NCI-H748 (cell line): ENCODE measurements around the gene UIMC1.

ENCODE experiments used
- DNase-seq: peaks from one replicate; lab custom pipeline; 2025; ENCODE audit not compliant: unreplicated experiment; lab: John Stamatoyannopoulos, UW

UIMC1 gene

GRCh38 chr5:176886336-176887251 lies 120.0 kb downstream of the UIMC1 start:
- DNase-seq: no peak

- no peak for DNase-seq
These were observed 122.0 kb downstream of the UIMC1 start for GRCh38 chr5:176884571-176884890.

GRCh38 chr5:176883700-176884570 lies 122.6 kb downstream of the UIMC1 start:
- DNase-seq: peak; percentile 37

- no peak for DNase-seq
These were observed 124.0 kb downstream of the UIMC1 start for GRCh38 chr5:176882567-176882903.

- no peak for DNase-seq
These were observed 124.6 kb downstream of the UIMC1 start for GRCh38 chr5:176881816-176882566.

- no peak for DNase-seq
These were observed 125.4 kb downstream of the UIMC1 start for GRCh38 chr5:176881021-176881749.

- DNase-seq: no peak
These were observed 126.1 kb downstream of the UIMC1 start for GRCh38 chr5:176880366-176881020.

- DNase-seq: no peak
These were observed 126.8 kb downstream of the UIMC1 start for GRCh38 chr5:176879663-176880361.

GRCh38 chr5:176878906-176879662 lies 127.5 kb downstream of the UIMC1 start:
- DNase-seq: no peak

- no peak for DNase-seq
These were observed 128.1 kb downstream of the UIMC1 start for GRCh38 chr5:176878463-176878862.

GRCh38 chr5:176877793-176878331 lies 128.7 kb downstream of the UIMC1 start:
- peak; percentile 47 for DNase-seq

GRCh38 chr5:176876506-176877431 lies 129.8 kb downstream of the UIMC1 start:
- no peak for DNase-seq

- no peak for DNase-seq
These were observed 130.6 kb downstream of the UIMC1 start for GRCh38 chr5:176875783-176876505.

GRCh38 chr5:176875014-176875550 lies 131.5 kb downstream of the UIMC1 start:
- DNase-seq: no peak

GRCh38 chr5:176874198-176874780 lies 132.3 kb downstream of the UIMC1 start:
- DNase-seq: no peak

GRCh38 chr5:176873541-176874172 lies 132.9 kb downstream of the UIMC1 start:
- DNase-seq: no peak
